Osteocyte (in vitro differentiated cells): Measurements from ENCODE around the gene PIK3R2. TPM values are rescaled to one million over a fixed set of nuclear protein-coding genes. Genes with fewer than 3 reads are reported as not detected.
A peak's percentile ranks its signal among the peaks of the same experiment; 100 is the strongest.

Experiments used
- DNase-seq: peaks from one replicate; pipeline ENCODE4 v3.0.0; 2021; ENCODE audit warnings: mixed read lengths; ENCODE audit not compliant: unreplicated experiment; ENCODE audit errors: extremely low spot score
- H3K27ac Mint-ChIP-seq: one replicate; pipeline ENCODE4 v1.8.0; 2021; ENCODE audit warnings: mild to moderate bottlenecking, mixed read lengths; ENCODE audit not compliant: unreplicated experiment
- H3K27me3 Mint-ChIP-seq: one replicate; pipeline ENCODE4 v1.8.0; 2021; ENCODE audit warnings: mixed read lengths; ENCODE audit not compliant: unreplicated experiment
- H3K36me3 Mint-ChIP-seq: one replicate; pipeline ENCODE4 v1.8.0; 2021; ENCODE audit warnings: mixed read lengths; ENCODE audit not compliant: unreplicated experiment
- H3K4me1 Mint-ChIP-seq: one replicate; pipeline ENCODE4 v1.8.0; 2021; ENCODE audit warnings: mixed read lengths; ENCODE audit not compliant: unreplicated experiment
- H3K4me3 Mint-ChIP-seq: one replicate; pipeline ENCODE4 v1.8.0; 2021; ENCODE audit warnings: mild to moderate bottlenecking, moderate library complexity, mixed read lengths; ENCODE audit not compliant: unreplicated experiment
- H3K9me3 Mint-ChIP-seq: one replicate; pipeline ENCODE4 v1.8.0; 2021; ENCODE audit warnings: mixed read lengths; ENCODE audit not compliant: unreplicated experiment
- CTCF ChIP-seq: fragments of 200-600 bp; sonication (generic); IDR thresholded peaks from 2 replicates; pipeline ENCODE4 v1.5.0; 2021; ENCODE audit warnings: antibody characterized with exemption, mild to moderate bottlenecking, moderate library complexity
- total RNA-seq: library from RNA; stranded (reverse); gene quantifications from 2 replicates; pipeline ENCODE4 v1.2.1, GENCODE V29; 2021

PIK3R2 gene
- total RNA-seq, 1 donor from 2014 or later, result 68.1 TPM

GRCh38 chr19:18147396-18147795, 5.6 kb upstream of the PIK3R2 start:
- Mint-ChIP-seq H3K27me3 (no peaks in the 10 kb centered on the region), H3K4me3 (no peak overlapping the region), H3K9me3 (no peaks in the 10 kb centered on the region), H3K36me3 (peaks cover 14% of the 10 kb centered on the region), H3K27ac (no peak overlapping the region), H3K4me1 (peaks cover 11% of the 10 kb centered on the region)
- no peak for DNase-seq
- TF ChIP-seq CTCF, result no peak

GRCh38 chr19:18149596-18149975, 3.4 kb upstream of the PIK3R2 start:
- peaks cover 12% of the 10 kb centered on the region for H3K36me3 Mint-ChIP-seq
- no peaks in the 10 kb centered on the region for H3K9me3 Mint-ChIP-seq
- H3K4me3 Mint-ChIP-seq, result no peak overlapping the region
- no peak for TF ChIP-seq CTCF
- peaks cover 20% of the 10 kb centered on the region for H3K4me1 Mint-ChIP-seq
- no peak for DNase-seq
- H3K27me3 Mint-ChIP-seq, result no peaks in the 10 kb centered on the region
- no peak overlapping the region for H3K27ac Mint-ChIP-seq

GRCh38 chr19:18150776-18151624, 2.0 kb upstream of the PIK3R2 start:
- no peak for TF ChIP-seq CTCF
- Mint-ChIP-seq H3K36me3 (peaks cover 6% of the 10 kb centered on the region), H3K27me3 (no peaks in the 10 kb centered on the region), H3K4me3 (no peak overlapping the region), H3K27ac (no peak overlapping the region), H3K9me3 (no peaks in the 10 kb centered on the region), H3K4me1 (peaks cover 23% of the 10 kb centered on the region)
- DNase-seq, result no peak

- peak; percentile 98 for DNase-seq
- H3K9me3 Mint-ChIP-seq, result no peaks in the 10 kb centered on the region
- H3K4me3 Mint-ChIP-seq, result peak overlapping the region; percentile 87
- peak; percentile 83 for TF ChIP-seq CTCF
- no peaks in the 10 kb centered on the region for H3K36me3 Mint-ChIP-seq
- H3K4me1 Mint-ChIP-seq, result peaks cover 36% of the 10 kb centered on the region
- H3K27ac Mint-ChIP-seq, result peak overlapping the region; percentile 95
- H3K27me3 Mint-ChIP-seq, result no peaks in the 10 kb centered on the region
Observed at GRCh38 chr19:18152442-18152816, 534 bp upstream of the PIK3R2 start.

- no peaks in the 10 kb centered on the region for H3K9me3 Mint-ChIP-seq
Observed at GRCh38 chr19:18153556-18154134, 682 bp downstream of the PIK3R2 start.

More at GRCh38 chr19:18153556-18154134, 682 bp downstream of the PIK3R2 start:
- Mint-ChIP-seq H3K4me3 (peak overlapping the region; percentile 87), H3K27ac (peak overlapping the region; percentile 87), H3K36me3 (no peaks in the 10 kb centered on the region), H3K4me1 (peaks cover 42% of the 10 kb centered on the region), H3K27me3 (no peaks in the 10 kb centered on the region)
- DNase-seq, result no peak
- TF ChIP-seq CTCF, result no peak
